Measurements from ENCODE around the gene C3orf52.

Gene C3orf52

GRCh38 chr3:112086875-112087524, 811 bp downstream of the C3orf52 start:
- no peak for DNase-seq

- DNase-seq = no peak
Observed at GRCh38 chr3:112087746-112088145, 1.6 kb downstream of the C3orf52 start.

GRCh38 chr3:112088944-112089343, 2.8 kb downstream of the C3orf52 start:
- DNase-seq = no peak

GRCh38 chr3:112089956-112090886, 4.0 kb downstream of the C3orf52 start:
- DNase-seq = no peak

- no peak for DNase-seq
Observed at GRCh38 chr3:112090887-112091586, 4.8 kb downstream of the C3orf52 start.

- DNase-seq = no peak
Observed at GRCh38 chr3:112092496-112093179, 6.4 kb downstream of the C3orf52 start.

- DNase-seq = no peak
Observed at GRCh38 chr3:112093180-112093522, 7.0 kb downstream of the C3orf52 start.

GRCh38 chr3:112095731-112096130, 9.5 kb downstream of the C3orf52 start:
- DNase-seq = no peak

DNA sequence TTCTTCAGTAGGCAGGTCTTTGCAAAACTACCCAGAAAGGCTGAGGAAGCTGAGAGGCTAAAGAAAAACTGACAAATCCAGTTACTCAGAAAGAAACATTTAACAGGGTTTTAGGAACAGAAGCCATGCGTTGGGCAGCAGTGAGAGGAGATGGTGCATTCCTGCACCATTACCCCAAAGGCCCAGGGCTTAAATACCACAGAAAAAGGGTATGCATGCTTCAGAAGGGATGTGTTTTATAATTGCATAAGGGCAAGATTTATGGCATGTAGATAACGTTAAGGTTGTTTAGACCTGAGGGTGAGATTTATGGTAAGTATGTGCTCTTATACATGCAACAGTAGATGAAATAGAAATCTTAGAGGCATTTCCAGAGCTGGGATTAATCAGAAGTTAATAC, 10.0 kb downstream of the C3orf52 start:
- DNase-seq = no peak

- DNase-seq = no peak
Observed at GRCh38 chr3:112097378-112097777, 11.2 kb downstream of the C3orf52 start.

DNA sequence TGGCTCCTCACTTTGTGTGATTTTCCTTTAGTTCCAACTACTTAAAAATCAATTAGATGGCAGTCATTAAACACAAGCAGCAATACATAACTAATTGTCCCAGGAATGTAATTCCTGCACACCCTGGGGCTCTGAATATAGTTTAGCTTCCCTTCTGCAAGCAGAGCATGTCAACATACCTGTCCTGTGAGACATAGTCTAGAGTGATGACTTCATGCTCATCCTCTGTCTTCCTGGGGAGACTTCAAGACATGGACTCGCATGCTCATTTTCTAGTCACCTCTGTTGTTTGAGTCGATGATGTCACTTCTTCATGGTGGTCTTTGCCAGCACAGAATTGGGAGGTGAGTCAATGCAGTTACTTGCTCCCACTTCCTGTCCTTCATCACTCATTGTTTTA, 15.7 kb downstream of the C3orf52 start:
- no peak for DNase-seq

- DNase-seq = no peak
Observed at GRCh38 chr3:112104774-112105173, 18.6 kb downstream of the C3orf52 start.

- no peak for DNase-seq
Observed at GRCh38 chr3:112109322-112109721, 23.1 kb downstream of the C3orf52 start.

DNA sequence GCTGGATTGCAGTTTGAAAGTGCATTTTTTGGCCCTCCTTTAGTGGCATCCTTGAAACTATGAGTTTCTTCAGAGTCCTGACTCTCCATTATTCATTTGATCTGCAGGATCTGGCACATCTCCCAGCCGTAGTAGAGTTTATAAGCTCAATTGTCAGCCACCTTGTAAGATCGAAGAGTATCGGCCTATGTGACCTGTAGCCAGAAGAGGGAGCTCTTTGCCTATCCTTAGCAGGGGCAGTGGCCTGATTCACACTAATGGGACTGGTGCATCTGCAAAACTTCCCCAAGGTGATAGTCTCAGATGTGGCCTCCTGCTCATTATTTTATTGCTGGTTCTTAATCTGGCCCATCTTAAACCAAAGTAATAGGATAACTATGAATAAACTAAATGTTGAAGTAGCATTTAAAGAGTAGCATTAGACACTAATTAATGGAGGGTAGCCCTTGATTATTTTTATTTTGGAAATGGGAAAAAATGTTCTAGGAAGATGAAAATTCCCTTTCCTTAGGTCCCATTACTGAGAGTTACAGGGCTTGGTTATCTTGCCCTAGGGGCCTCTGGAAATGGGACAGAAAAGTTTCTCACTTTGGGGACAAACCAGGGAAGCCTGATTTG, 25.7 kb downstream of the C3orf52 start:
- no peak for DNase-seq

DNA sequence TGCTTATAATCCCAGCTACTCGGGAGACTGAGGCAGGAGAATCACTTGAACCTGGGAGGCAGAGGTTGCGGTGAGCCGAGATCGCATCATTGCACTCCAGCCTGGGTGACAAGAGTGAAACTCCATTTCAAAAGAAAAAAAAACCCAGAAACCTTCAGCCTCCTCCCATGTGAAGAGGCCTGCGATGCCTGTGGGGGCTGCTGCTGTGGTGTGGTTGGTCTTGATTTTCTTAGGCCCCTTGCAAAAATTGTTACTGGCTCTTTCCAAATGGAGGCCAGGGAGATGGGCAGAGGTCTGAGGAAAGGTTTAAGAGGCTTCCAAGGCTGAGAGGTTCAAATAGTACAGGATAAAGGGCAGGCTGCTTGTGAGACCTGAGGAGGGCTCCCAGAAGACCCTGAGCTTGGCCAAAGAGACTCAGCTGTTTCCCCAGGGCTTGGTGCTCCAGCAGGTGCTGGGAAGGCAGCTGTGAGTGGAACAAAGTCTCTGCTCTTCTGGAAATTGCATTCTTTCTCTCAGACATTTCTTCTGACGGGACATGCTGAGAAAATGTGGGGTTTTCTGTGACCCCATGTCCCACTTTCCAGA, 28.5 kb downstream of the C3orf52 start:
- DNase-seq = no peak

- DNase-seq = no peak
Observed at GRCh38 chr3:112115161-112115739, 29.1 kb downstream of the C3orf52 start.

DNA sequence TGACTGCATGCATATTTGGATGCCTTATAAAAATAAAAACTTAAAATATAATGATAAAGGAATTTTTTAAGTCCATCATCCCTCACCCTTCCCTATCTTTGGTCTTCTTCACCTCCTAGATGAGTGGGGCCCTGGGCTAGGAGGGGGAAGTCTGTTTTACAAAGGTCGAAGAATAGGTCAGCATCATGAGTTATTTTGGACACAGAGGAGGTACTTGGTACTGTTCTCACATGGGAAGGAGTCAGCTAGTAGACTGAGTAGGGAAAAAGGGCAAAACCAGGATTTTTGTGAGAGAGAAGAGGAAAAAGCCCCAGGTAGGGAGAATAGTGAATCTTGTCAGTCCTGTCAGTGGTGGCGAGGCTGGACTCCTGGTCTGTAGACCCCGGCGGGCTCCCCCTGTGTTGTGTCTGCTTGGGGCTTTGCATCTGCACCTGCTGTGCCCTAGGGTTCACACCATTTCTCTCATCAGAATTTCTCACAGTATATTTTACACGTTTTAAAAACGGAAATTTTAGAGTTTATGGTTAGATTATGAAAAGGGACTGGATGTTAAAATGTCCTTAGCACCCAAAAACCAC, 29.7 kb downstream of the C3orf52 start:
- no peak for DNase-seq

GRCh38 chr3:112116748-112117186, 30.6 kb downstream of the C3orf52 start:
- DNase-seq = no peak

- DNase-seq = no peak
Observed at GRCh38 chr3:112117415-112117814, 31.2 kb downstream of the C3orf52 start.

DNA sequence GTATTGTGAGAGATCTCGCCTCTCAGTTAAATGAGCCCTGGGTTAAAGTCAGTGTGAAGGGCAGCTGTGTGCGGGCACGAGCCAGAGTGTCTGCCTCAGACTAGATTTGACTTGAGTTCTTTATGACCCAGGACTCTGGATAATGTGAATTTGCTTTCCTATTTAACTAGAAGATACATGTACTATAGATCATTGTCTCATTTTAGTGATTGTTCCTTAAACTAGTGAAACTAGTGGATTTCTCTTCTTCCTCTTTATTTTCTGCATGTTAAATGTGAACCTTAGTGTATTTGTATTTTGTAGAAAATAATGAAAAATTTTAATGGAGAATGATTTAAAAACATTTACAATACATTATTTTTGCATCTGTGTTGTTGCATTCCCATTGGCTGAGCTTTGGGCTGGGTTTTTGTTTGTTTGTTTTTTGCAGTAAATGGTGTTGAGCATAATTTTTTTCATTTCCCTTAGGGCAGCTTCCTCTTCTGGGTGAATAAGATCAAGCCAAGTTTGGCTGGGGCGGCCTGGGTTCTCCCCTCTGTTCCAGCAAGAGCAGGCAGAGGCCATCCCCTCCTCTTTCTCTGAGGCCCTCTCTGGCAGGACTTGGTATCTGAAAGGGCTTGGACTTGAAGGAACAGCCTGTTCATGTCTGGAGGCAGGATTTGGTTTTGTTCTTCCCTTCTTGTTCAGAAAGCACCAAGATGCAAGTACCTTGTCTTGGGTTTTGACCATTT, 31.8 kb downstream of the C3orf52 start:
- DNase-seq = no peak
